AG08396 (cell line): Measurements from ENCODE around the gene MARCKS.

Source experiments
- DNase-seq: peaks from one replicate; pipeline ENCODE4 v3.0.0; 2012; ENCODE audit warnings: low spot score, mixed read lengths

The MARCKS gene

GRCh38 chr6:113856625-113857555 is at the start of gene MARCKS:
Gene MARCKS, plus strand, starts transcription at chr6:113857345. Its CDS starts 401 bp downstream, at chr6:113857746.
- DNase-seq: peak; percentile 92

- no peak for DNase-seq
Observed at GRCh38 chr6:113809826-113810225, 47.3 kb upstream of the MARCKS start.

GRCh38 chr6:113813142-113813541 is 44.0 kb upstream of the MARCKS start:
- DNase-seq: peak; percentile 44

GRCh38 chr6:113818578-113818977 is 38.6 kb upstream of the MARCKS start:
- no peak for DNase-seq

- DNase-seq: no peak
Observed at GRCh38 chr6:113819169-113819830, 37.8 kb upstream of the MARCKS start.

- DNase-seq: no peak
Observed at GRCh38 chr6:113820761-113821160, 36.4 kb upstream of the MARCKS start.

GRCh38 chr6:113821445-113821844 is 35.7 kb upstream of the MARCKS start:
- no peak for DNase-seq

GRCh38 chr6:113823916-113824315 is 33.2 kb upstream of the MARCKS start:
- DNase-seq: no peak

- no peak for DNase-seq
Observed at GRCh38 chr6:113824411-113824810, 32.7 kb upstream of the MARCKS start.

GRCh38 chr6:113824866-113825265 is 32.3 kb upstream of the MARCKS start:
- DNase-seq: no peak

- DNase-seq: peak; percentile 53
Observed at GRCh38 chr6:113825781-113826180, 31.4 kb upstream of the MARCKS start.

GRCh38 chr6:113828984-113829695 is 28.0 kb upstream of the MARCKS start:
- DNase-seq: no peak

- no peak for DNase-seq
Observed at GRCh38 chr6:113829696-113830045, 27.5 kb upstream of the MARCKS start.

- no peak for DNase-seq
Observed at GRCh38 chr6:113830140-113830539, 27.0 kb upstream of the MARCKS start.

- no peak for DNase-seq
Observed at GRCh38 chr6:113833537-113833936, 23.6 kb upstream of the MARCKS start.

GRCh38 chr6:113837170-113837569 is 20.0 kb upstream of the MARCKS start:
- DNase-seq: no peak

GRCh38 chr6:113842165-113842564 is 15.0 kb upstream of the MARCKS start:
- DNase-seq: no peak

GRCh38 chr6:113843500-113844073 is 13.6 kb upstream of the MARCKS start:
- no peak for DNase-seq

- DNase-seq: no peak
Observed at GRCh38 chr6:113846577-113846976, 10.6 kb upstream of the MARCKS start.

GRCh38 chr6:113847447-113847846 is 9.7 kb upstream of the MARCKS start:
- no peak for DNase-seq

- DNase-seq: no peak
Observed at GRCh38 chr6:113848280-113848679, 8.9 kb upstream of the MARCKS start.

GRCh38 chr6:113848811-113849210 is 8.3 kb upstream of the MARCKS start:
- no peak for DNase-seq
